ENCODE measurements around the gene IER2.
A peak's percentile ranks its signal among the peaks of the same experiment; 100 is the strongest.

The IER2 gene

GRCh38 chr19:13117772-13118423 lies 32.3 kb upstream of the IER2 start, which contains the start of gene NACC1:
NACC1 (plus strand) TSS chr19:13118264; CDS start chr19:13135208, 16,944 bp downstream.
- in situ Hi-C loops (cut with MboI; ENCODE audit: low pct_unique_long_range_greater_than_20kb, low sequenced_read_pairs), result no loop called here

GRCh38 chr19:13118424-13119193 lies 31.6 kb upstream of the IER2 start:
- in situ Hi-C loops (cut with MboI; ENCODE audit: low pct_unique_long_range_greater_than_20kb, low sequenced_read_pairs), result no loop called here
- peak; percentile 34 for DNase-seq

More at GRCh38 chr19:13117772-13118423, 32.3 kb upstream of the IER2 start, which contains the start of gene NACC1:
- DNase-seq, result peak; percentile 89

- no peak for DNase-seq
- in situ Hi-C loops (cut with MboI; ENCODE audit: low pct_unique_long_range_greater_than_20kb, low sequenced_read_pairs), result no loop called here
Observed at GRCh38 chr19:13119627-13120026, 30.6 kb upstream of the IER2 start.

DNA sequence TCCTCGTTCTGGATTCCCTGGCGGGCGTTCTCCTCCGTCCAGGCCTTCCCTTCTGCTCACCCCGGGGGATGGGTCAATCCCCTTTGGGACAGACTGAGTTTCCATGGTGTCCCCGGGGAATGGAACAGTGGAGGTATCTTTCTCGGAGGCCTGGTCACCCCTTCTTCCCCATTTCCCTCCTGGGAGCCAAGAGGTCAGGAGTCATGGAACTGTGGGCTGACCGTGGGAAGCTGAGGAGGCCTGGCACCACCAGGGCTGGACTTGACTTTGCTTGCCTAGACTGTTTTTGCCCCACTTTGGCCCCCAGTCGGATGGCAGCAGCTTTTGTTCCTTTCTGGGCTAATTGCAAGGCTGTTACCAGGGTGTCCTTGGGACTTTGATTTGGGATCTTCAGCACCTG lies 30.2 kb upstream of the IER2 start:
- no peak for DNase-seq
- in situ Hi-C loops (cut with MboI; ENCODE audit: low pct_unique_long_range_greater_than_20kb, low sequenced_read_pairs), result no loop called here

- DNase-seq, result no peak
- in situ Hi-C loops (cut with MboI; ENCODE audit: low pct_unique_long_range_greater_than_20kb, low sequenced_read_pairs), result no loop called here
Observed at GRCh38 chr19:13120817-13121216, 29.4 kb upstream of the IER2 start.

DNA sequence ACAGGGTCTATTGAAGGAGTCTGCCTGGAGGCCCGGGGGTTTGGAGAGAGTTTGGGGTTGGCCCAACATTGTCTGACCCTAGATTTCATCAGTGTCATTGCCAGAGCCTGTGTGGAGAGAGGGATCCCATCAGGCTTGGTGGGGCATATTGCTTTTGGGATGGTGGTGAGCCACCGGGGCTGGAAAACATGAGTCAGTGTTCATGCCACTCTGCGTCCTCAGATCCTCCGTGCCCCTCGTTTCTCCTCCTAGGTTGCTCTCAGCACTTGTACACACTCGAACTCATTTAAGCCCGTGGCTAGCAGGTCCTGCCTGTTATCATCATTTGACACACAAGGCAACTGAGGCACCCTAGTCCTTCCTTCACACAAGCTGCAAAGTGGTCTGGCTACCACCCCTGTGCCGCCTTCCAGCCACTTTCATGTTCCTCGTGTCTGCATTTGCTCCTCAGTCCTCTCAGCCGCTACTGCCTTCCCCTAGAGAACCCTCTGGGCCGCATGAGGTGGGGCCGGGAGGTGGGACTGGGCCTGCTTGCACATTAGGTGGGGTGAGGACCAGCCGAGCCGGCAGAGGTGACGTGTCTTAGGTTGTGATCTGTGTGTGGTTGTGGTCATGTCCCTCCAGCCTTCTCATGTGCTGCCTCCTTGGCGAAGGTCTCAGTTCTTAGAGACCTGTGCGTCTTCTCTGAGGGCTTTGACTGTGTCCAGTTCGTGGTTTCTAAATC lies 28.5 kb upstream of the IER2 start:
- in situ Hi-C loops (cut with MboI; ENCODE audit: low pct_unique_long_range_greater_than_20kb, low sequenced_read_pairs), result no loop called here
- DNase-seq, result no peak

DNA sequence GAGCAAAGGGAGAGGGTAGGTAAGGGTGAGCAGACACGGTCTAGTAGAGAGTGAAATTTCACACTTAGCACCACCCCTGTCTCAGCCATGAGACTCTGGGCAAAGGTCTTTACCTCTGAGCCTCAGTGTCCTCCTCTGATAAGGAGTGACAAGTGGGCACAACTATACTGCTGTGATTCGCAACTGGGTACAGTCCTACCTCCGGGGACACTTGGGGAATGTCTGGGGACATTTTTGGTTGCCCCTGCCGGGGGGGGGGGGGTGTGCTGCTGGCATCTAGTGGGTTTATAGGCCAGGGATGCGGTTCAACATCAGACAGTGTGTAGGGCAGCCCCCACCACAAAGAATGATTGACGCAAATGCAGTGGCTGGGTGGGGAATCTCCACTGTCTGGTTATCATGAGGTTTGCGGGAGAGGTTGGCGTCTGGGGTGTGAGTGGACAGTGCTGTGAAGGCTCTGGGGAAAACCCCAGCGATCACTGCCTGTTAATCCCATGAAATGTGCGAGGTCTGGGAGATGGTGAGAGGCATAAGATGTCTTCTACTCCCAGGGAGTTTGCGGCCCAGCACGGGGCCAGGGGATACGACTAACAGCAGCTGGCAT lies 27.8 kb upstream of the IER2 start:
- in situ Hi-C loops (cut with MboI; ENCODE audit: low pct_unique_long_range_greater_than_20kb, low sequenced_read_pairs), result no loop called here
- no peak for DNase-seq

- no peak for DNase-seq
- in situ Hi-C loops (cut with MboI; ENCODE audit: low pct_unique_long_range_greater_than_20kb, low sequenced_read_pairs), result no loop called here
Observed at GRCh38 chr19:13122980-13123957, 26.9 kb upstream of the IER2 start.

- in situ Hi-C loops (cut with MboI; ENCODE audit: low pct_unique_long_range_greater_than_20kb, low sequenced_read_pairs), result no loop called here
- DNase-seq, result no peak
Observed at GRCh38 chr19:13127051-13127450, 23.2 kb upstream of the IER2 start.

DNA sequence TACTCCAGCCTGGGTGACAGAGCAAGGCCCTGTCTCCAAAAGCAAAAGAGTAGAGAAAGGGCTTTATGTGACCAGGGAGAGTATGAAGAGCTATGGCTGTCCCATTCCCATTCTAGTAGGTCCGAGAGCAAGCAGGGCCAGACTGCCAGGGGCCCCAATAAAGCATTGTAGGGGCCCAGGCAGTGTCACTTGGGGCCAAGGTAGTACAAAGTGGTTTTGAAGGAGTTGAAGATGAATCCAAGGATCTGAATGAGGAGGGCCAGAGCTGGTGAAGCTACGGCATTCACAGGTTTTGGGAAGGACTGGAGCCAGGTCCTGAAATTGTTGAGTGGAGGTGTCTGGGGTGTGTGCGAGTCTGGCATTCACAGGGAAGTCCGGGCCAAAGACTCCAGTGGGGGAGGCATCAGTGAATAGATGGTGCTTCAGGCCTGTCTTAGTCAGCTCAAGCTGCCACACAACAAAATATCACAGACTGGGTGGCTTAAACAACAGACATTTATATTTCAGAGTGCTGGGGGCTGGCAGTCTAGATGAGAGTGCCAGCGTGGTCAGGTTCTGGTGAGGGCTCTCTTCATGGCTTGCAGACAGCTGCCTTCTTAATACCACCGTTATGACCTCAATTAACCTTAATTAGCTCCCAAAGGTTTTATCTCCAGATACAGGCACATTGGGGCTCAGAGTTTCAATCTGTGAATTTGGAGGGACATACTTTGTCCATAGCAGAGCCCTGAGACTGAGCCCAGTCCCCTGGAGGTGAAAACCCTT lies 22.2 kb upstream of the IER2 start:
- DNase-seq, result no peak
- in situ Hi-C loops (cut with MboI; ENCODE audit: low pct_unique_long_range_greater_than_20kb, low sequenced_read_pairs), result no loop called here

DNA sequence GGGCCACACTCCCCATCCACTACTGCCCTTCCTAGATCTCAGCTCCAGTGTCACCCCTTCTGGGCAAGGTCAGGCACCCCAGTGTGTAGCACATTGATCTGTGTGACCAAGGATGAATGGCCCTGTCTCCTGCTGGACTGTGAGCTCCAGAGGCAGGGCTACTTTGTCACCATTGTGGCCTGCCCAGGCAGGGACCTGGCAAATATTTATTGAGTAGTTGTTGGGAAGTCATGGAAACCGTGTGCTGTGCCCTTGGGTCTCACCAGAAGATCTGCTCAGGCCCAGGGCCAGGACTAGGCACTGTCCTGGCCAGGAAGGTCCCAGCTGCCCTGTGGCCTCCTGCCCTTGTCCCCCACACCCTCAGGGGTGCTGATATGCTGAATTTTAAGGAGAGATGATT lies 21.6 kb upstream of the IER2 start:
- DNase-seq, result no peak
- in situ Hi-C loops (cut with MboI; ENCODE audit: low pct_unique_long_range_greater_than_20kb, low sequenced_read_pairs), result no loop called here

GRCh38 chr19:13129384-13129783 lies 20.8 kb upstream of the IER2 start:
- DNase-seq, result no peak
- in situ Hi-C loops (cut with MboI; ENCODE audit: low pct_unique_long_range_greater_than_20kb, low sequenced_read_pairs), result no loop called here

- no peak for DNase-seq
- in situ Hi-C loops (cut with MboI; ENCODE audit: low pct_unique_long_range_greater_than_20kb, low sequenced_read_pairs), result no loop called here
Observed at GRCh38 chr19:13130886-13131490, 19.2 kb upstream of the IER2 start.

DNA sequence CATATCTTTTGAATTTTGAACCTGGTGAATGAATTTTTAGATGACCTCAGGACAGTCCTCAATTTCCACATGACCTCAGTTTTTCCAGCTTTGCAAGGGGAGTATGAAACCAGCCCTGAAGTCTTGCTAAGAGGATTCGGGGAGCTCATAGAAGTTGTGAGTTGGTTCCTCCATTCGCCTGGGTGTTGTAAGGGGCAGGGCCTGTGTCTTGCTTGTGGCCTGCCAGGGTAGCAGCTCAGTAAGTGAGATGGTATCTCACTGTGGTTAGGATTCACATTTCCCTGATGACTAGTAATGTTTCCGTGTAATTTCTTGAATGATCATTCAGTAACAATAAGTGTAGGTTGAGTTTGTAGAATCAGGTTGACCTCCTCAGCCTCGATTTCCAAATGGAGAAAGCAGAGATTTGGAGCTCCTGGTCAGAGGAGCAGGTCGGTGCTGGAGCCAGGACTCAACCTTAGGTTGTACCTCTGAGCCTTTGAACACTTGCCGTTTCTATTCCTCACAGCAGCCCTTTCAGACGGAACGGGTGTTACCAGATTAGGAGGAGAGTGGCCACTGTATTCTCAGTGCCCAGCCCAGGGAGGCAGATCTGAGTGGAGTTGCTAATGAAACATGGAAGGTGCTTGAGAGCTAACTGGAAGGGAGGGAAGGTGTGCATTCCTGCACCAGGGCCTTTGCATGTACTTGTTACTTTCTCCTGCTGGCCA lies 17.6 kb upstream of the IER2 start:
- DNase-seq, result peak; percentile 32
- in situ Hi-C loops (cut with MboI; ENCODE audit: low pct_unique_long_range_greater_than_20kb, low sequenced_read_pairs), result no loop called here

GRCh38 chr19:13133241-13133870 lies 16.9 kb upstream of the IER2 start:
- in situ Hi-C loops (cut with MboI; ENCODE audit: low pct_unique_long_range_greater_than_20kb, low sequenced_read_pairs), result no loop called here
- DNase-seq, result no peak

- DNase-seq, result no peak
- in situ Hi-C loops (cut with MboI; ENCODE audit: low pct_unique_long_range_greater_than_20kb, low sequenced_read_pairs), result no loop called here
Observed at GRCh38 chr19:13134626-13135025, 15.6 kb upstream of the IER2 start.
